T-helper 1 cell treated with Interleukin-12 subunit alpha and Interleukin-12 subunit beta and Interleukin-4 antibody, amounts not matched to agents 30 μg/mL and 1 μg/mL, for 36 hours (primary cell): ENCODE results near the gene UBE3D.
"Not testable (repeated sequence)": the region's sequence is repeated elsewhere in the genome, so short reads cannot be mapped to it uniquely, and the experiment has no call there.

Source experiments
- H3K27ac Mint-ChIP-seq: one replicate; pipeline ENCODE4 v1.8.0; 2021; ENCODE audit warnings: mild to moderate bottlenecking, mixed read lengths
- H3K27me3 Mint-ChIP-seq: one replicate; pipeline ENCODE4 v1.8.0; 2021; ENCODE audit warnings: low read depth, mixed read lengths
- H3K36me3 Mint-ChIP-seq: one replicate; pipeline ENCODE4 v1.8.0; 2021; ENCODE audit warnings: low read depth, mixed read lengths
- H3K4me1 Mint-ChIP-seq: one replicate; pipeline ENCODE4 v1.8.0; 2021; ENCODE audit warnings: low read depth, mixed read lengths
- H3K4me3 Mint-ChIP-seq: one replicate; pipeline ENCODE4 v1.8.0; 2021; ENCODE audit warnings: mild to moderate bottlenecking, moderate library complexity, mixed read lengths
- H3K9me3 Mint-ChIP-seq: one replicate; pipeline ENCODE4 v1.8.0; 2021; ENCODE audit warnings: mixed read lengths

The UBE3D gene

GRCh38 chr6:83031689-83032088 is 34.0 kb downstream of the UBE3D start:
- no peak overlapping the region for H3K27ac Mint-ChIP-seq
- no peaks in the 10 kb centered on the region for H3K27me3 Mint-ChIP-seq
- H3K4me1 Mint-ChIP-seq = no peaks in the 10 kb centered on the region
- H3K36me3 Mint-ChIP-seq = peaks cover 19% of the 10 kb centered on the region
- peaks cover 23% of the 10 kb centered on the region for H3K9me3 Mint-ChIP-seq
- no peak overlapping the region for H3K4me3 Mint-ChIP-seq

DNA sequence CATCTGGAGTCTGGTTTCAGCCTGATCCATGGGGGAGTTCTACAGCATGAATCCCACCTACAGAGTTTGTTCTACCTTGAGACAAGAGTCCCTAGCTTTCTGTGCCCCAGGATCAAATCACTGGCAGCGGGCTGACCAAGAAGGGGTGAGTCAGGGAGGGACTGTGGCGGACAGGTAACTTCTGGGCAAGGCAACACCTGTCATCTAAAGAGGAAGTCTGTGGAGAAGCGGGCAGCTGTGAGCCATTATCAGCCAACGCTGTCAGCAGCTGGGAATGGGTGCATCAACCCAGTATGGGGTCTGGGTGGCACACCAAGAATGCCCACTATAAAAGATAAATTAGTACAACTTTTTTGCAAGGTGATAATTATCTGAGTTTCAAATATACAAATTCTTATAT is 45.9 kb downstream of the UBE3D start:
- no peak overlapping the region for H3K27ac Mint-ChIP-seq
- H3K27me3 Mint-ChIP-seq = no peaks in the 10 kb centered on the region
- no peak overlapping the region for H3K4me3 Mint-ChIP-seq
- H3K9me3 Mint-ChIP-seq = peaks cover 6% of the 10 kb centered on the region
- H3K4me1 Mint-ChIP-seq = no peaks in the 10 kb centered on the region
- H3K36me3 Mint-ChIP-seq = peaks cover 11% of the 10 kb centered on the region

DNA sequence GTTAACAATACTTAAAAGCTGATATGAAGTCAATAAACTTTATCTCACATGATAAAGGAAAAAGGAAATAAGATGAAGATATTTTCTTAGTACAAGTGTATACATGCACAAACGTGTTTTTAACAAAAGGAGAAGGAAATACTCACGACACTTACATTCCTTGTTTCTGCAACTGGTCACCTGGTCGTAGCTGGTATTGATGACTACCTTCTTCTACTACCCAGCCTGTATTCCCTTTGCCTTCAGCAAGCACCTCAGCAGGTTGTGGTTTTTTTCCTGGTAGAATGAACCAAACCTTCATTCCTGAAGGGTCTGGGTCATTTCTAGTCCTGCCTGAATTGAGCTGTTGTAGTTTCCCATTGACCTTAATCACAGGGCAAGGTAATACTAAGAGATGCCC is 54.5 kb downstream of the UBE3D start:
- H3K4me3 Mint-ChIP-seq, H3K4me1 Mint-ChIP-seq, H3K9me3 Mint-ChIP-seq, H3K36me3 Mint-ChIP-seq, H3K27me3 Mint-ChIP-seq, H3K27ac Mint-ChIP-seq: not testable (repeated sequence)

- Mint-ChIP-seq H3K9me3 (peaks cover 4% of the 10 kb centered on the region), H3K4me1 (peaks cover 3% of the 10 kb centered on the region), H3K36me3 (peaks cover 4% of the 10 kb centered on the region), H3K27me3 (no peaks in the 10 kb centered on the region), H3K27ac (no peak overlapping the region), H3K4me3 (no peak overlapping the region)
These were observed 57.0 kb downstream of the UBE3D start for GRCh38 chr6:83008626-83009025.

GRCh38 chr6:83006270-83006905 is 59.3 kb downstream of the UBE3D start:
- H3K27ac Mint-ChIP-seq = no peak overlapping the region
- no peak overlapping the region for H3K4me3 Mint-ChIP-seq
- no peaks in the 10 kb centered on the region for H3K36me3 Mint-ChIP-seq
- H3K4me1 Mint-ChIP-seq = peaks cover 3% of the 10 kb centered on the region
- no peaks in the 10 kb centered on the region for H3K27me3 Mint-ChIP-seq
- no peaks in the 10 kb centered on the region for H3K9me3 Mint-ChIP-seq

- peaks cover 4% of the 10 kb centered on the region for H3K36me3 Mint-ChIP-seq
These were observed 69.5 kb downstream of the UBE3D start for GRCh38 chr6:82996156-82996555.

GRCh38 chr6:82995066-82995465 is 70.6 kb downstream of the UBE3D start:
- Mint-ChIP-seq H3K9me3 (peaks cover 3% of the 10 kb centered on the region), H3K36me3 (peaks cover 4% of the 10 kb centered on the region), H3K4me1 (no peaks in the 10 kb centered on the region), H3K27ac (no peak overlapping the region), H3K4me3 (no peak overlapping the region), H3K27me3 (no peaks in the 10 kb centered on the region)

More at GRCh38 chr6:82996156-82996555, 69.5 kb downstream of the UBE3D start:
- H3K27me3 Mint-ChIP-seq = no peaks in the 10 kb centered on the region
- H3K27ac Mint-ChIP-seq = no peak overlapping the region
- no peaks in the 10 kb centered on the region for H3K4me1 Mint-ChIP-seq
- no peak overlapping the region for H3K4me3 Mint-ChIP-seq
- H3K9me3 Mint-ChIP-seq = peaks cover 3% of the 10 kb centered on the region

DNA sequence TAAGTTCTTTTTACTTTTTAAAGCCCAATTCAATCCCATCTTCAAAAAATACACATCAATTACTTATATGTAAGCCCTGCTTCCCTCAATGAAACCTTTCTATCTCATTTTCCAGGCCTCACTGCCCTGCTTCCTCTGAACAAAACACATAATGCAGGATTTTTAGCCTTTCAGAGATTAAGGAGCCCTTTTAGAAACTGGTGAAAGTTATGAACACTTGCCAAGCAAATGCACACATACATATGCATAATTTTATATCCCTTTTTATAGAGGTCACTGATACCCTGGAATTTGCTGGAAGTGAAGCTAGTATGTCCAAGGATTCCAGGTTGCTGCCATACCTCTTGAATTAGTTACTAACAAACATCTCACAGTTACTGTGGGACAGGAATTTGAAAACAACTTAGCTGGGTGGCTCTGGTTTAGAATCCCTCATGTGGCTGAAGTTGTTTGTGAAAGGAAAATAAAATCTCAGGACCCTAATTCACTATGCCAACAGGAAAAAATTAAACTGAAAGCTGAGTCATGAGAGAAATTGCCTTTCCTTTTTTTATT is 75.8 kb downstream of the UBE3D start:
- Mint-ChIP-seq H3K4me1 (no peaks in the 10 kb centered on the region), H3K27me3 (no peaks in the 10 kb centered on the region), H3K36me3 (peaks cover 4% of the 10 kb centered on the region), H3K9me3 (peaks cover 3% of the 10 kb centered on the region), H3K4me3 (no peak overlapping the region), H3K27ac (no peak overlapping the region)

- no peak overlapping the region for H3K27ac Mint-ChIP-seq
- H3K4me3 Mint-ChIP-seq = no peak overlapping the region
- H3K4me1 Mint-ChIP-seq = no peaks in the 10 kb centered on the region
These were observed 76.7 kb downstream of the UBE3D start for GRCh38 chr6:82988930-82989351.

GRCh38 chr6:82987951-82988350 is 77.7 kb downstream of the UBE3D start:
- H3K4me1 Mint-ChIP-seq = no peaks in the 10 kb centered on the region

More at GRCh38 chr6:82988930-82989351, 76.7 kb downstream of the UBE3D start:
- peaks cover 3% of the 10 kb centered on the region for H3K9me3 Mint-ChIP-seq
- peaks cover 4% of the 10 kb centered on the region for H3K36me3 Mint-ChIP-seq
- H3K27me3 Mint-ChIP-seq = no peaks in the 10 kb centered on the region

GRCh38 chr6:82987416-82987815 is 78.2 kb downstream of the UBE3D start:
- Mint-ChIP-seq H3K27me3 (no peaks in the 10 kb centered on the region), H3K27ac (no peak overlapping the region), H3K36me3 (no peaks in the 10 kb centered on the region), H3K9me3 (no peaks in the 10 kb centered on the region), H3K4me3 (no peak overlapping the region), H3K4me1 (no peaks in the 10 kb centered on the region)

More at GRCh38 chr6:82987951-82988350, 77.7 kb downstream of the UBE3D start:
- Mint-ChIP-seq H3K27me3 (no peaks in the 10 kb centered on the region), H3K27ac (no peak overlapping the region), H3K36me3 (peaks cover 2% of the 10 kb centered on the region), H3K4me3 (no peak overlapping the region), H3K9me3 (no peaks in the 10 kb centered on the region)

DNA sequence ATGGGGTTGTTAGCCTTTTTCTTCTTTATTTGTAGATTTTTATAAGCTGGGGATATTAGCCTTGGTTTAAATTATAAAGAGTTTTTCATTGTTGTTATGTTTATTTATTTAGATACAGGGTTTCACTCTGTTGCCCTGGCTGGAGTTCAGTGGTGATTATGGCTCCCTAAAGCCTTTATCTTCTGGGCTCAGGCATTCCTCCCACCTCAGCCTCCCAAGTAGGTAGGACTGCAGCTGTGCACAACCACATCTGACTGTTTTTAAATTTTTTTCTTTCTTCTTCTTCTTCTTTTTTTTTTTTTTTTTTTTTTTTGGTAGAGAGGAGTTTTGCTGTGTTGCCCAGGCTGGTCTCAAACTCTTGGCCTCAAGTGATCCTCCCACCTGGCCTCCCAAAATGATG is 80.9 kb downstream of the UBE3D start:
- no peaks in the 10 kb centered on the region for H3K9me3 Mint-ChIP-seq
- no peak overlapping the region for H3K4me3 Mint-ChIP-seq
- no peaks in the 10 kb centered on the region for H3K36me3 Mint-ChIP-seq
- H3K27me3 Mint-ChIP-seq = no peaks in the 10 kb centered on the region
- no peaks in the 10 kb centered on the region for H3K4me1 Mint-ChIP-seq
- H3K27ac Mint-ChIP-seq = no peak overlapping the region

- H3K4me1 Mint-ChIP-seq = no peaks in the 10 kb centered on the region
- no peak overlapping the region for H3K27ac Mint-ChIP-seq
- no peak overlapping the region for H3K4me3 Mint-ChIP-seq
- H3K27me3 Mint-ChIP-seq = no peaks in the 10 kb centered on the region
- H3K9me3 Mint-ChIP-seq = no peaks in the 10 kb centered on the region
- no peaks in the 10 kb centered on the region for H3K36me3 Mint-ChIP-seq
These were observed 85.6 kb downstream of the UBE3D start for GRCh38 chr6:82980086-82980485.

DNA sequence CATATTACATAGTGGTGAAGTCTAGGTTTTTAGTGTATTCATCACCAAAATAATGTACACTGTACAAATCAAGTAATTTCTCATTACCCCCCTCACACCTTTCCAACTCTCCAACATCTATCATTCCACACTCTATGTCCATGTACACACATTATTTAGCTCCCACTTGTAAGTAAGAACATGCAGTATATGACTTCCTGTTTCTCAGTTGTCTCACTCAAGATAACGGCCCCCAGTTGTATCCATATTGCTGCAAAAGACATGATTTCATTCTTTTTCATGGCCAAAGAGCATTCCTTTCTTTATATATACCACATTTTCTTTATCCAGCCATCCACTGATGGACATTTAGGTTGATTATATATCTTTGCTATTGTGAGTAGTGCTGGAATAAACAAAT is 86.0 kb downstream of the UBE3D start:
- Mint-ChIP-seq H3K27me3 (no peaks in the 10 kb centered on the region), H3K9me3 (no peaks in the 10 kb centered on the region), H3K27ac (no peak overlapping the region), H3K36me3 (no peaks in the 10 kb centered on the region), H3K4me1 (no peaks in the 10 kb centered on the region), H3K4me3 (no peak overlapping the region)

DNA sequence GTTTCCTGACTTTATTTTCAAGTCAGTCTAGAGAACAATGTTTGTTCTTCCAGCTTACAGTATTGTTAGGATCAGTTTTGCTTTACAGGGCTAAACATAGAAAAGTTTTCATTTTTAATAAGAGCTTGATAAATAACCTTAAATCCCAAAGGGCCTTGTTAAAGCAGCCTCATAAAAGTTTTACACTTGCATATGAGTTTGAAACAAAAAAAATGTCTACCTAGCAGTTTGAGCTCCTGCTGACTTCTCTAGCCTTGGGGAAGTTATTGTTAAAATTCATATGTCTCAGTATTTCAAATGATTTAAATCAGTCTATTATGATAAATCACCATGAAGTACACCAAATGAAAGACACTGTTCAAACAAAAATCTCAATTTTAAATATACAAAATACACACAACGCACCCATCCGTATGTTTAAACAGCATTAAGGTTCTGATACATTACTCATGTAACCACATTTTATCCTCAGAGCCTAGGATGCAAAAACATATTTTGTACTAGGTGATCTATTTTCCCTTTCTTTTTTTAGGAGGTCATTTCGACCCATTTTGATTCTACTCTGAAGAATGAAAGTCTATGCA is 87.2 kb downstream of the UBE3D start:
- Mint-ChIP-seq H3K4me1 (no peaks in the 10 kb centered on the region), H3K4me3 (no peak overlapping the region), H3K9me3 (no peaks in the 10 kb centered on the region)

More for the DNA sequence above, 87.2 kb downstream of the UBE3D start:
- no peak overlapping the region for H3K27ac Mint-ChIP-seq
- no peaks in the 10 kb centered on the region for H3K36me3 Mint-ChIP-seq
- H3K27me3 Mint-ChIP-seq = no peaks in the 10 kb centered on the region
